MM.1S (cell line): ENCODE results near the gene PTPRE.

Experiments
- CTCF ChIP-seq: fragments of 300-600 bp; sonication (generic); IDR thresholded peaks from 2 replicates; pipeline ENCODE4 v1.5.1; 2016; ENCODE audit warnings: antibody characterized with exemption, low read length, mixed read lengths
- EZH2 ChIP-seq: fragments of 300-600 bp; sonication (generic); optimal IDR thresholded peaks from 2 replicates; pipeline ENCODE3; 2017; ENCODE audit warnings: low read depth, mild to moderate bottlenecking, antibody characterized with exemption, low read length, mixed read lengths
- EZH2phosphoT487 ChIP-seq: fragments of 300-600 bp; sonication (generic); IDR thresholded peaks from 2 replicates; pipeline ENCODE4 v1.6.1; 2018; ENCODE audit warnings: antibody characterized with exemption, low read length

GRCh38 chr10:128050121-128050516 is 143.2 kb downstream of the PTPRE start:
- TF ChIP-seq CTCF (no peak), EZH2phosphoT487 (no peak), EZH2 (no peak)
